GM18511 (cell line): ENCODE results near the gene WDR93.
"Not testable (repeated sequence)": the region's sequence is repeated elsewhere in the genome, so short reads cannot be mapped to it uniquely, and the experiment has no call there.

Source experiments
- ATAC-seq: cut with Tn5 transposase; IDR thresholded peaks from one replicate; pipeline ENCODE4 v1.9.1; 2021; ENCODE audit warnings: mild to moderate bottlenecking, moderate library complexity; ENCODE audit not compliant: unreplicated experiment

The WDR93 gene

GRCh38 chr15:89766357-89767311 lies 76.0 kb downstream of the WDR93 start:
- no peak for ATAC-seq

GRCh38 chr15:89767411-89767915 lies 76.9 kb downstream of the WDR93 start:
- no peak for ATAC-seq

DNA sequence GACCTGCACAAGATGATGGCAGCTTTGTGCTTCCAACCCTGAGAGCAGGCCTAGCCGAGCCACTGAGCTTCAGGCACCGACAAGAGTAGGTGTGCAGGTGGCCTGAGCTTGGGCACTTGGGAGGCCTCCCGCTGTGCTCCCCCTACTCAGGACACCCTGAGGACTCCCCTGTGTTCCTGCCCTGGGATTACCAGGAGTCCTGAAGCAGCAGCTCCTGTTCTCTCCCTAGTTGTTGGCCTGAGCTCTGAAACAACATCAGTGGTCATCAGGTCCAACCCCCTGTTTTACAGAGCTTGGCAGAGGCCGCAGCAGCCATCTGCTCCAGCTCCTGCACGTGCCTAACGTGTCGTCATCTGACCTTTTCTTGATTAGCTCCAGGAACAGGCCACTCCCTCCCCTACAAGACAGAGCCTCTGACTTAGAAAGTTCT lies 77.5 kb downstream of the WDR93 start:
- no peak for ATAC-seq

DNA sequence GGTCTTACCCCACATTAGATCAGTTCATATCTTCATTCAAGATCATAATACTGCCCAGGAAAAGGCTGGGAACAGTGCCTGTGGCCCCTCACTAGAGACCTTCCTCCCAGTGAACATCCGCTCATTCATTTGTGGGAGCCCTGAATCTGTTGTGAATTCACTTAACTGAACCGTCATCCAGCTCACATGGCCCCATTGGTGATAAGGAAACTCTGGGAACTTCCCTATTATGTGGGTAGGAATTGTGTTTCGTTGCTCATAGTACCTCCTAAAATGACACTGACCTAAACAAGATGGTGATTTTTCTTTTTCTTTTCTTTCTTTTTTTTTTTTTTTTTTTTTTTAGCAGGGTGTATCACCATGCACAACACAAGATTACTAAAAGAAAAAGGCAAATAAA lies 78.8 kb downstream of the WDR93 start:
- no peak for ATAC-seq

- ATAC-seq = no peak
These were observed 79.4 kb downstream of the WDR93 start for GRCh38 chr15:89770041-89770440.

DNA sequence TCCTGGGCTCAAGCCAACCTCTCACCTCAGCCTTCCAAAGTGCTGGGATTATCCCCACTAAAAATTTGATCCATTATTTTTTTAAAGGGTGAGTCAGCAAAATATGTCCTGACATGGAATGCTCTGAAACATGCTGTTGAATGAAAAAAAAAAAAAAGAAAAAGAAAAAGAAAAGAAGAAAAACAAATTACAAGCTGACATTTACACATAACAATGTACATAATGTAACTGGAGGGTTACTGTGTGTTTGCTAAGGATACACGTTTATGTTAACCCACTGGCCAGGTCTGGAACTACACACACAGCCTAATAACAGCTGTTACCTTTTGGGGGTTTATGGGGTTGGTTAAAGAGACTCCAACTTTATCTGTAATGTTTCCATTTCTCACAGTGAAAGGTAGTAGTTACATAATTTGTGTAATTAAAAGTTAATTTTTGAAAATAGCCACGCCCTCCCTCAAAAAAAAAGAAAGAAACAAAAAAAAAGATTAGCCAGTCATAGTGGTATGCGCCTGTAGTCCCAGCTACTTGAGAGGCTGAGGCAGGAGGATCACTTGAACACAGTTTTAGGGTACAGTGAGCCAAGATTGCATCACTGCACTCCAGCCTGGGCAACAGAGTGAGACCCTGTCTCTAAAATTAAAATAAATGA lies 82.4 kb downstream of the WDR93 start:
- no peak for ATAC-seq

- no peak for ATAC-seq
These were observed 83.9 kb downstream of the WDR93 start for GRCh38 chr15:89774492-89774891.

DNA sequence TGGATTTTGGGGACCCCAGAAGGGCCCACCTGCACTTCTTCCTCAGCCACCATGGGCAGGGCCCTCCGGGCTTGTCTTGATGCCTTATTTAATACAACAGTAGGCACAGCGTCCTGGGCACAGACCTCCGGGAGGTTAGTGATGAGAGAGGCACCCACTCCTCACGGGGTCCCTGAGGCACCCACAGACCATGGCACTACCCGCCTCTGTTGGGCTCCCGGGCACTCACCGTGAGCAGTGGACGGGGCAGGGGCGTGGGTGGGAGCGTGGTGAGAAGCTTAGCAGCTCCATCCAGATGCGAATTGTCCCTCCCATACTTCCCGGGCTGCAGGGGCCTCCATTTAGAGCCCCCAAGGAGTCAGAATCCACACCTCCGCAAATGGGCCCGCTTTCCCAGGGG lies 85.2 kb downstream of the WDR93 start:
- no peak for ATAC-seq

GRCh38 chr15:89776274-89777072 lies 85.9 kb downstream of the WDR93 start, which contains the start of gene MESP2:
MESP2 (plus strand) TSS chr15:89776332; CDS start chr15:89776358, 26 bp downstream.
- ATAC-seq = peak; percentile 64

DNA sequence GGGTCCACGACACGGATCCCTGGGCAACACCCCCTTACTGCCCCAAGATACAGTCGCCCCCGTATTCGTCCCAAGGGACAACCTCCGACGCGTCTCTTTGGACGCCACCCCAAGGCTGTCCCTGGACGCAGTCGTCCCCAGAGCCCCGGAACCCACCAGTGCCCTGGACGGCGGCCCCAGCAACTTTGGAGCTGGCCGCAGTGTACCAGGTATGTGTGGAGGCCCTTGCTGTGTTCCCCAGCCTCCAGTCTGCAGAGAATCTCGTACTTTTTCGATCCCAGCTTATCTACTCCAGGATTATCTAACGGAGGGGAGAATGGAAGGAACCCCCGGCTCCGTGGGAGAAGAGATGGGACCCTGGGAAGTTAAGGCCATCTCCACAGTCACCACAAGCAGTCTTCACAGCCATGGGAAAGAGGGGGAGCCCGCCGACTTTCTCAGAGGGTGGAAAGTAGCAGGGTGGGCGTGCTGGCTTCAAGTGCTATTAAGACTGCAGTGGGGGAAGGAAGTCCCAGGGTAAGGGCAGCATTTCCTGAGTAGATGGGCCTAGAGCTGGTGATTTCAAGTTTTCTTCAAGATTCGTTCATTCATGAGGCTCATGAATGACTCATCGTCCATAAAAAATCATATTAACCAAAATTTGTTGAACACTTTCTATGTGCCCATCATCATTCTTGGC lies 86.6 kb downstream of the WDR93 start:
- ATAC-seq = no peak

GRCh38 chr15:89777782-89778380 lies 87.3 kb downstream of the WDR93 start:
- no peak for ATAC-seq

DNA sequence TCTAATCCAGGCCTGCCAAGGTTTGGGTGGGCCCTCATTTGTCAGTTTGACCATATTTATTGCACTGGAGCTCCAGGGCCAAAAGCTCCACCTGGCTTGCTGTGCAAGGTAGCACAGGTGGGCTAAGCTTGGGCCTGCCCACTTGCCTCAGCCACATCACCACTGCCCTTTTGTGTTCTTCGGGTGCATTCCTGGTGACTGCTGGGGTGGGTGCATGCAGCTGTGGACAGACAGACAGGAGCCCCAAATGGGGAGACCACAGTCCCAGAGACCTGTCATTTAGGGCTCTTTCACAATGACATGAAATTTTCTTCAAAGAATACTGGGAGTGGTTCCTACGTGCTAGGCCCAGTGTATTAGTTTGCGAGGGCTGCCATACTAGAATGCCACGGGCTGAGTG lies 88.2 kb downstream of the WDR93 start:
- no peak for ATAC-seq

DNA sequence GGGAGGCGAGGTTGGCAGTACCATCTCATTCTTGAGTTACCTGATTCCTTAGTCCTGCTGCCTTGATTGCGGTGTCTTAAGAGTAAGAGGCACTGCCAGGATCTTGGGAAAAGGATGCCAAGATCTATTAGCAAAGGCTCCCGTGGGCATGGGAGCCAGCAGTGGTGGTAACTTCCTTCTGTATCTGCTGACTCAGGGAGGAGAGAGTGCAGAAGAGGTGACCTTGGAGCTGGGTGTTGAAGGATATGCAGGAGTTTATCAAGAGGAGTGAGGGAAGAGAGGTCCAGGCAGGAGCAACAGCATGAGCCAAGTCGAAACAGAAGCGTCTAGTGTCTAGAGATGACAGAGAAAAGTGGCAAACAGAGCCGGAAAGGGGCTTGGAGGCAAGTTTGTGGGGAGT lies 90.0 kb downstream of the WDR93 start:
- peak; percentile 8 for ATAC-seq

GRCh38 chr15:89781055-89781454 lies 90.4 kb downstream of the WDR93 start:
- ATAC-seq = peak; percentile 67

- no peak for ATAC-seq
These were observed 91.4 kb downstream of the WDR93 start for GRCh38 chr15:89781891-89782618.

DNA sequence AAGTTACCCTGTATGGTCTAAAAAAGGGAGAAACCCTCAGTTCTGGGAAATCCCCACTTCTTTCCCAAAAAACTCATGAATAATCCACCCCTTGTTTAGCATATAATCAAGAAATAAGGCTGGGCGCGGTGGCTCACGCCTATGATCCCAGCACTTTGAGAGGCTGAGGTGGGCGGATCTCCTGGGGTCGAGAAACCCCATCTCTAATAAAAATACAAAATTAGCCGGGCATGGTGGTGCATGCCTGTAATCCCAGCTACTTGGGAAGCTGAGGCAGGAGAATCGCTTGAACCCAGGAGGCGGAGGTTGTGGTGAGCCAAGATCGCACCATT lies 92.0 kb downstream of the WDR93 start:
- ATAC-seq = not testable (repeated sequence)

GRCh38 chr15:89783111-89783860 lies 92.7 kb downstream of the WDR93 start:
- ATAC-seq = no peak

DNA sequence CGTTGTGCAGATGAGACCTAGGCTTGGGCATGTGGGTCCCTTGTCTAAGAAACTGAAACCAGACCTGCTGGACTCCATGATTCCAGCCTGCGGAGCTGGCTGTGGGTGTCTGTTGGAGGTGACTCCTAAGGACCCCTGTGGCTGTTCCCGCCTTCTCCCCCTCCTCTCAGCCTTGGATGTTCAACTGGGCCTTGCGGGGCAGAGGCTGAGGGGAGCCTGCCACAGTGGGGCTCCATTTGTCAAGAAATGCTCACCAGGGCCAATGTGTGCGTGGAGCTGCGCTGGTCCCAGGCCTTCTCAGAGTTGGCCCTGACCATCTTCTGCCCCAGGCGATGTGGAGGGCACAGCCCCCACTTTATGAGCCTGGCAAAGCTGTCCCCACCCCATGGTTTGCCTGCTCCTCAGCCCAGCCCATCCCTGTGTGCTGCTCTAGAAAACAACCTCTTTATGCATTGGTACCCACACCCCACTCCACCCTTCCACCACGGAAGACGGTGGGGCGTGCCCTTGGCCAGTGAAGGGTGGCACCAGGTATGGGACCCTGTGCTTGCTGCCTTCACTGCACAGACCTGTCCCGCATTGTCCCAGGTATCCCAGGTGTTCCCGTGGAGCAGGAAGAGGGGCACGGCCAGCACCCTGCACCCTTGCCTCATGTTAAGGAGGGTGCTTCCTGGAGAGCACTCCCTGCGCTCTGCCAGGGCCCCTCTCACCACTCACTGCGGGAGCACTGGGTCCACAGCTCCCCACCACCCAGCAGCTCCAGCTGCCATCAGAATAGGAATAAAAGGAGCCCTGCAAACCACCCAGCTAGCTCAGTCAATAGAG lies 93.5 kb downstream of the WDR93 start:
- ATAC-seq = no peak
